Endothelial cell of umbilical vein (primary cell): ENCODE measurements around the gene BIN1.

Experiments used
- CTCF ChIP-seq, 2 donors: IDR thresholded peaks; 1 replicate in 1 of 2; 2 replicates in 1 of 2; pipeline ENCODE4 v1.5.1; 2011; ENCODE audit warnings: low read length in 2 of 2, mild to moderate bottlenecking in 2 of 2, moderate library complexity in 2 of 2, control low read depth in 1 of 2, inconsistent platforms in 1 of 2, low read depth in 1 of 2; ENCODE audit not compliant: insufficient read depth in 1 of 2; ENCODE audit errors: extremely low read depth in 1 of 2
- EZH2 ChIP-seq: IDR thresholded peaks from 2 replicates; pipeline ENCODE4 v1.6.1; 2012; ENCODE audit warnings: borderline replicate concordance, low read depth, mild to moderate bottlenecking, moderate library complexity, low read length, inconsistent platforms; ENCODE audit not compliant: severe bottlenecking
- FOS ChIP-seq: IDR thresholded peaks from 2 replicates; pipeline ENCODE4 v1.6.1; 2011; ENCODE audit warnings: mild to moderate bottlenecking, low read length, moderate library complexity, borderline replicate concordance; ENCODE audit not compliant: insufficient read depth
- JUN ChIP-seq: IDR thresholded peaks from 2 replicates; pipeline ENCODE4 v1.6.1; 2011; ENCODE audit warnings: borderline replicate concordance, low read depth; ENCODE audit not compliant: insufficient read length, insufficient read depth
- MAX ChIP-seq: IDR thresholded peaks from 2 replicates; pipeline ENCODE4 v1.6.1; 2011; ENCODE audit not compliant: insufficient read depth, insufficient read length
- MYC ChIP-seq: IDR thresholded peaks from one replicate; pipeline ENCODE4 v1.6.1; 2011; ENCODE audit warnings: mild to moderate bottlenecking, low read depth, low read length
- POLR2A ChIP-seq: IDR thresholded peaks from 2 replicates; pipeline ENCODE4 v1.6.1; 2012; ENCODE audit warnings: low read depth, mild to moderate bottlenecking, control low read depth, low read length
- POLR2AphosphoS5 ChIP-seq: IDR thresholded peaks from 2 replicates; pipeline ENCODE4 v1.6.1; 2012; ENCODE audit warnings: low read depth, mild to moderate bottlenecking, control low read depth, low read length, moderate library complexity; ENCODE audit not compliant: insufficient read depth

GRCh38 chr2:127104881-127105655, 1.9 kb downstream of the BIN1 start:
- no peak for TF ChIP-seq CTCF (IDR thresholded peaks at IDR 0.05; ENCODE audit: extremely low read depth in 1 of 2, insufficient read depth in 1 of 2, low read depth in 1 of 2, low read length in 2 of 2)
- TF ChIP-seq POLR2A: no peak
- TF ChIP-seq POLR2AphosphoS5: no peak
- TF ChIP-seq EZH2: no peak
- no peak for TF ChIP-seq MAX
- no peak for TF ChIP-seq MYC
- no peak for TF ChIP-seq JUN
- no peak for TF ChIP-seq FOS
